GM12878 (cell line): ENCODE measurements around the gene ENTPD5. TPM values are rescaled to one million over a fixed set of nuclear protein-coding genes. Genes with fewer than 3 reads are reported as not detected.
A peak's percentile ranks its signal among the peaks of the same experiment; 100 is the strongest.

Experiments
- ATAC-seq: fragments of 200-7000 bp; cut with Tn5 transposase; 3 replicates; pipeline ENCODE4 v1.9.1; 2020; ENCODE audit warnings: mild to moderate bottlenecking, moderate library complexity
- BruUV-seq: library from RNA; stranded (reverse); fragments of 400-500 nt; replicated peaks from 2 replicates; lab custom pipeline; 2021; lab: Mats Ljungman, UMichigan
- CTCF ChIA-PET: fragments of 300-600 bp; sonication (Branson Sonifier 250); formaldehyde crosslinking; extraction: SDS; loops from one replicate; lab custom pipeline; 2021; ENCODE audit warnings: inconsistent platforms; lab: Yijun Ruan, JAX
- POLR2A ChIA-PET: fragments of 350-600 bp; formaldehyde crosslinking; extraction: SDS; loops from one replicate; lab custom pipeline; 2021; ENCODE audit warnings: inconsistent platforms; lab: Charles Lee
- RAD21 ChIA-PET: fragments of 300-600 bp; sonication (Branson Sonifier 250); formaldehyde crosslinking; loops from one replicate; lab custom pipeline; 2023; ENCODE audit warnings: antibody characterized with exemption; ENCODE audit not compliant: unreplicated experiment; lab: Charles Lee
- SMC1A ChIA-PET: fragments of 300-600 bp; sonication (Branson Sonifier 250); formaldehyde crosslinking; loops from one replicate; lab custom pipeline; 2023; ENCODE audit not compliant: unreplicated experiment, uncharacterized antibody; lab: Charles Lee
- DNase-seq: peaks from one replicate; pipeline ENCODE4 v3.0.0-alpha.2; 2011; ENCODE audit warnings: low read depth, low spot score
- FAIRE-seq: peaks from 3 replicates; lab custom pipeline; 2011; peaks lifted over from hg19 to GRCh38; lab: Jason Lieb, UNC
- H2AFZ ChIP-seq: 2 replicates; pipeline ENCODE4 v1.6.0; 2011; ENCODE audit warnings: low read depth, low read length, control low read depth; ENCODE audit not compliant: control insufficient read depth
- H3K27ac ChIP-seq: 2 replicates; pipeline ENCODE4 v1.5.1; 2011; ENCODE audit warnings: control low read depth; ENCODE audit not compliant: control insufficient read depth, insufficient read depth
- H3K27me3 ChIP-seq, 2 experiments: replicated peaks in 1 of 2; 2 replicates each; pipeline versions ENCODE4 v1.6.0 to v1.6.1; 2011; ENCODE audit warnings: low read length in 1 of 2; ENCODE audit not compliant: control insufficient read depth in 2 of 2, insufficient read depth in 2 of 2
- H3K36me3 ChIP-seq, 2 experiments: 2 replicates each; pipeline ENCODE4 v1.5.1; 2011; ENCODE audit warnings: low read length in 1 of 2; ENCODE audit not compliant: control insufficient read depth in 2 of 2, insufficient read depth in 2 of 2
- H3K4me1 ChIP-seq: 2 replicates; pipeline ENCODE4 v1.6.1; 2011; ENCODE audit warnings: mild to moderate bottlenecking, low read length, moderate library complexity, mixed read lengths; ENCODE audit not compliant: control insufficient read depth, insufficient read depth
- H3K4me2 ChIP-seq: 2 replicates; pipeline ENCODE4 v1.6.0; 2011; ENCODE audit warnings: control low read depth; ENCODE audit not compliant: control insufficient read depth, insufficient read depth
- H3K4me3 ChIP-seq: fragments of 200-600 bp; sonication (generic); 2 replicates; pipeline ENCODE4 v1.5.1; 2016
- H3K79me2 ChIP-seq: 2 replicates; pipeline ENCODE4 v1.6.0; 2011; ENCODE audit warnings: low read length; ENCODE audit not compliant: control insufficient read depth, insufficient read depth
- H3K9ac ChIP-seq: 2 replicates; pipeline ENCODE4 v1.8.0; 2011; ENCODE audit warnings: low read length, control low read depth, mixed read lengths; ENCODE audit not compliant: control insufficient read depth, insufficient read depth
- H3K9me3 ChIP-seq: replicated peaks from 3 replicates; pipeline ENCODE4 v1.5.1; 2011; ENCODE audit warnings: mild to moderate bottlenecking, low read length; ENCODE audit not compliant: control insufficient read depth, insufficient read depth
- H4K20me1 ChIP-seq: 2 replicates; pipeline ENCODE4 v1.6.0; 2011; ENCODE audit not compliant: control insufficient read depth, insufficient read depth
- ETV6 ChIP-seq, 2 experiments: fragments of 450-650 bp in 1 of 2; IDR thresholded peaks in 1 of 2; conservative IDR thresholded peaks in 1 of 2; 2 replicates each; pipeline ENCODE4 v1.6.1; 2014; ENCODE audit warnings: antibody characterized with exemption in 1 of 2, borderline replicate concordance in 1 of 2, low read depth in 1 of 2, mild to moderate bottlenecking in 1 of 2, moderate library complexity in 1 of 2
- EZH2 ChIP-seq: IDR thresholded peaks from 2 replicates; pipeline ENCODE4 v1.6.1; 2012; ENCODE audit warnings: low read depth, mild to moderate bottlenecking, control low read depth, inconsistent platforms, low read length, borderline replicate concordance; ENCODE audit not compliant: control insufficient read depth
- HDAC2 ChIP-seq: fragments of 200-600 bp; sonication (generic); IDR thresholded peaks from 2 replicates; pipeline ENCODE4 v1.6.1; 2017
- MEF2B ChIP-seq: fragments of 450-650 bp; IDR thresholded peaks from 2 replicates; pipeline ENCODE4 v1.6.1; 2018; ENCODE audit warnings: mild to moderate bottlenecking, moderate library complexity; ENCODE audit not compliant: partially characterized antibody, poor library complexity, severe bottlenecking
- NFXL1 ChIP-seq: fragments of 450-650 bp; IDR thresholded peaks from 2 replicates; pipeline ENCODE4 v1.6.1; 2017; ENCODE audit warnings: antibody characterized with exemption, mild to moderate bottlenecking, borderline replicate concordance
- RAD21 ChIP-seq: IDR thresholded peaks from 2 replicates; pipeline ENCODE4 v1.6.1; 2011; ENCODE audit warnings: mild to moderate bottlenecking, low read depth, low read length, moderate library complexity; ENCODE audit not compliant: insufficient read depth
- STAT1 ChIP-seq: fragments of 450-650 bp; conservative IDR thresholded peaks from 2 replicates; pipeline ENCODE4 v1.6.1; 2014; ENCODE audit warnings: antibody characterized with exemption, mild to moderate bottlenecking
- YBX1 ChIP-seq: fragments of 450-650 bp; IDR thresholded peaks from 2 replicates; pipeline ENCODE4 v1.6.1; 2016; ENCODE audit warnings: antibody characterized with exemption
- WGBS: methylation state at CpG from one replicate; pipeline ENCODE4 v1.1.6; 2016; ENCODE audit warnings: low lambda C conversion rate; ENCODE audit not compliant: insufficient replicate concordance, insufficient coverage; ENCODE audit errors: missing lambda C conversion rate; 5-methylcytosine and 5-hydroxymethylcytosine counted together
- in situ Hi-C: fragments of 300-500 bp; cut with MboI; formaldehyde crosslinking; loops from 9 replicates; pipeline ENCODE4 v1.14.3; 2018; ENCODE audit warnings: mixed read lengths
- intact Hi-C: fragments of 100-400 bp; cut with micrococcal nuclease; formaldehyde crosslinking; loops from one replicate; pipeline ENCODE4 v1.14.2; 2022; ENCODE audit not compliant: unreplicated experiment
- polyA plus RNA-seq, 11 experiments: library from polyadenylated mRNA; depleted of rRNA in 4 of 11; unstranded in 6 of 11; stranded (reverse) in 5 of 11; fragments of >200 nt; fragmentation: Nextera tagmentation in 4 of 11; fragmentation: Illumina TruSeq in 1 of 11; extraction: Ambion mirVana in 4 of 11; extraction: Trizol in 1 of 11; gene quantifications; 1 replicate in 1 of 11; 2 replicates in 10 of 11; pipeline versions ENCODE4 v1.2.1 to v1.2.3, GENCODE V29; 2011 to 2016; ENCODE audit warnings: inconsistent platforms in 2 of 11, missing spikeins in 2 of 11, low read depth in 1 of 11
- total RNA-seq, 4 experiments: library from RNA; depleted of rRNA in 3 of 4; stranded (reverse); fragments of >200 nt in 3 of 4; fragmentation: Illumina TruSeq in 1 of 4; extraction: Trizol in 1 of 4; gene quantifications; 2 replicates each; pipeline versions ENCODE4 v1.2.1 to v1.2.3, GENCODE V29; 2013 to 2021
- TF ChIP-seq, protein P1 (sequence below): fragments of 450-650 bp; IDR thresholded peaks from 2 replicates; pipeline ENCODE4 v1.6.1; 2016; ENCODE audit warnings: mild to moderate bottlenecking

The ENTPD5 gene
- total and polyA plus RNA-seq, 10 of the 15 experiments (the other 5 are each of a cell fraction or from before 2014, with no cell fraction given) = 2.4 to 9.9 (median 7.6) TPM

DNA sequence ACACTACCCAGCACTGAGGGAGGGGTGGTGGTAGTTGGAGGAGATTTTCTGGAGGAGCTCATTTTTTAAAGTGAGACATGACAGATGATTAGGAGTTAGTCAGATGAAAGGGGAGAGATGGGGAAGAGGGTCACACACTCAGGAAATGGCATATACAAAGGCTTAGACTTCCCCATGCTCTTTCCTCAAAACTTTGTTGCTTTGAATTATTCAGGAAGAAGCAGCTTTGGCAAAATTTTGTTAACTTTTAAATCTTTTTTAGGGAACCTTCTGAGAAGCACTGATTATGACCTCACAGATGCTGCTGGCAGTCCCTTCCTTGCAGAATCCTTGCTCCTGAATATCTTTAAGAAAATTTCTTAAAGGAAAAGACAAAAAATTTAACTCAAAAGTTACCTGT is 45.3 kb upstream of the ENTPD5 start (continued):
- TF ChIP-seq, protein P1, sequence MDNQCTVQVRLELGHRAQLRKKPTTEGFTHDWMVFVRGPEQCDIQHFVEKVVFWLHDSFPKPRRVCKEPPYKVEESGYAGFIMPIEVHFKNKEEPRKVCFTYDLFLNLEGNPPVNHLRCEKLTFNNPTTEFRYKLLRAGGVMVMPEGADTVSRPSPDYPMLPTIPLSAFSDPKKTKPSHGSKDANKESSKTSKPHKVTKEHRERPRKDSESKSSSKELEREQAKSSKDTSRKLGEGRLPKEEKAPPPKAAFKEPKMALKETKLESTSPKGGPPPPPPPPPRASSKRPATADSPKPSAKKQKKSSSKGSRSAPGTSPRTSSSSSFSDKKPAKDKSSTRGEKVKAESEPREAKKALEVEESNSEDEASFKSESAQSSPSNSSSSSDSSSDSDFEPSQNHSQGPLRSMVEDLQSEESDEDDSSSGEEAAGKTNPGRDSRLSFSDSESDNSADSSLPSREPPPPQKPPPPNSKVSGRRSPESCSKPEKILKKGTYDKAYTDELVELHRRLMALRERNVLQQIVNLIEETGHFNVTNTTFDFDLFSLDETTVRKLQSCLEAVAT = no peak
- TF ChIP-seq, all 136 proteins: peak for 0

DNA sequence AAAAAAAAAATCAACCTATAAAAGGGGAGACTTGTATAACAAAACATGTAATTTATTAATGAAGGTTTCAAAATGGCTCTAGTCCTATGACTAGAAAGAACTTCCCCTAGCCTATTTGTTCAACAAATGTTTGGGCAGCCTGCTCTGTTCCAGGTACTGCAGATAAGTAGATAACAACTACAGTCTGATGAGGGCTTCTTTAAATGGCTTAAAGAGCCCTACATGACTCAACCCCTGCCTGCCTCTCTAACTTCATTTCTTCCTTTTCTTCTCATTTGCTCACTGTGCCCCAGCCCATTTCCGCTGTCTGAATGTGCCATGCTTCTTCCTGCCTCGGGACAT is 43.7 kb upstream of the ENTPD5 start:
- Histone ChIP-seq H3K4me3 (no peak overlapping the region), H3K9me3 (no peaks in the 10 kb centered on the region), H3K79me2 (no peaks in the 10 kb centered on the region), H3K36me3 (no peaks in the 10 kb centered on the region; a peak in 1 of 4 replicates), H3K4me1 (no peaks in the 10 kb centered on the region), H3K9ac (no peak overlapping the region), H3K27me3 (no peaks in the 10 kb centered on the region), H2AFZ (no peak overlapping the region), H3K4me2 (no peak overlapping the region), H4K20me1 (no peaks in the 10 kb centered on the region), H3K27ac (no peak overlapping the region)
- RAD21 ChIA-PET = no interaction called here
- WGBS = 96% methylated on average over 2 of the region's 2 CpGs
- no peak for FAIRE-seq
- DNase-seq = no peak
- intact Hi-C loops = no loop called here
- CTCF ChIA-PET = interaction anchor here (2.3 kb wide), 1 partner anchor 24 kb away, joined by 9 read pairs; no protein-coding TSS in a partner anchor
- SMC1A ChIA-PET = no interaction called here
- in situ Hi-C loops = no loop called here
- TF ChIP-seq ETV6 (conservative IDR thresholded peaks at IDR 0.05 in 1 of 2, IDR thresholded peaks at IDR 0.05 in 1 of 2; ENCODE audit: borderline replicate concordance in 1 of 2, low read depth in 1 of 2) (no peak), YBX1 (no peak), RAD21 (no peak), EZH2 (no peak), NFXL1 (no peak), MEF2B (no peak), HDAC2 (no peak), STAT1 (no peak)
- peak; percentile 43; the same call in 2 of the 3 replicates for ATAC-seq
- no TSS peak for BruUV-seq
- POLR2A ChIA-PET = no interaction called here
